HepG2 (cell line): ENCODE data around the gene ADGRB3.

Experiments used
- CTCF ChIP-seq: sonication (generic); formaldehyde crosslinking; IDR thresholded peaks from 2 replicates; pipeline ENCODE4 v1.5.0; 2020; ENCODE audit warnings: mild to moderate bottlenecking, missing genetic modification reagents, moderate library complexity
- POLR2AphosphoS5 ChIP-seq: IDR thresholded peaks from 2 replicates; pipeline ENCODE4 v1.6.1; 2012; ENCODE audit warnings: low read depth, low read length
- ZHX1 ChIP-seq: sonication (generic); formaldehyde crosslinking; IDR thresholded peaks from 2 replicates; pipeline ENCODE4 v1.8.1; 2022; ENCODE audit warnings: low read depth, mild to moderate bottlenecking, missing genetic modification reagents
- ZNF34 ChIP-seq: sonication (generic); formaldehyde crosslinking; IDR thresholded peaks from 2 replicates; pipeline ENCODE4 v1.4.0; 2020; ENCODE audit warnings: mild to moderate bottlenecking, missing genetic modification reagents, borderline replicate concordance
- ZNF589 ChIP-seq: sonication (generic); formaldehyde crosslinking; conservative IDR thresholded peaks from 2 replicates; pipeline ENCODE4 v1.8.0; 2022; ENCODE audit warnings: mild to moderate bottlenecking, moderate library complexity, missing genetic modification reagents
- TF ChIP-seq, protein P1 (sequence below): sonication (generic); formaldehyde crosslinking; IDR thresholded peaks from 2 replicates; pipeline ENCODE4 v1.4.0; 2020; ENCODE audit warnings: missing genetic modification reagents

DNA sequence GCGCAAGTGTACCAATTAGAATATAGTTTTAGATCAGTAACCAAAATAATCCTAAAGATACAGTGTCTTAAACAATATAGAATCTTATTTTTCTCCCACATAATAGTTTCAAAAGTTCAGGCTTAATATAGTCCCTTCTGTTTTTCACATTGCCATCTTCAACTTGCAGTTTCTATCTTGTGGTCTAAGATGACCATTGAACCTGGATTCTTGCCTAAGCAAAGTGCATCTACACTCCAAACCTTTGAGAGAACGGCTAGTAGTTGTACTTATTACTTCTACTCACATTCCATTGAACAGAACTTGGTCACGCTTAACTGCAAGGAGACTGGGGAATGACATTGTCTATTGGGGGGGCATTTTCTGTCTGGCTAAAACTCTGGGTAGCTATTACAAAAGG, 788.7 kb downstream of the ADGRB3 start:
- TF ChIP-seq ZNF589 = no peak
- no peak for TF ChIP-seq ZHX1 (CRISPR knock-in tag)
- TF ChIP-seq POLR2AphosphoS5 = no peak
- no peak for TF ChIP-seq CTCF (CRISPR knock-in tag)
- TF ChIP-seq, protein P1, sequence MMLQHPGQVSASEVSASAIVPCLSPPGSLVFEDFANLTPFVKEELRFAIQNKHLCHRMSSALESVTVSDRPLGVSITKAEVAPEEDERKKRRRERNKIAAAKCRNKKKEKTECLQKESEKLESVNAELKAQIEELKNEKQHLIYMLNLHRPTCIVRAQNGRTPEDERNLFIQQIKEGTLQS (CRISPR knock-in tag) = no peak
- no peak for TF ChIP-seq ZNF34 (CRISPR knock-in tag)
